ENCODE results near the gene CCDC137. TPM values are rescaled to one million over a fixed set of nuclear protein-coding genes. Genes with fewer than 3 reads are reported as not detected.
A peak's percentile ranks its signal among the peaks of the same experiment; 100 is the strongest.

CCDC137 gene
- total and polyA plus RNA-seq, 2 of the 13 experiments (the other 11 are each of a cell fraction or from before 2014, with no cell fraction given), result 14.6 to 39.1 TPM

- no peak for TF ChIP-seq TERF1 (CRISPR knock-in tag; IDR thresholded peaks at IDR 0.05)
- TF ChIP-seq ZNF414 (CRISPR knock-in tag; IDR thresholded peaks at IDR 0.05), result no peak
- no peak for TF ChIP-seq ATF6 (CRISPR knock-in tag; conservative IDR thresholded peaks at IDR 0.05)
- no peak for TF ChIP-seq ZNF329 (CRISPR knock-in tag; IDR thresholded peaks at IDR 0.05; ENCODE audit: low read depth)
- TF ChIP-seq KLF12 (CRISPR knock-in tag; IDR thresholded peaks at IDR 0.05; ENCODE audit: borderline replicate concordance), result no peak
- no peak for TF ChIP-seq PRMT3 (CRISPR knock-in tag; IDR thresholded peaks at IDR 0.05; ENCODE audit: borderline replicate concordance, low read depth)
- no peak for TF ChIP-seq KLF13 (CRISPR knock-in tag; IDR thresholded peaks at IDR 0.05)
- TF ChIP-seq ZNF577 (CRISPR knock-in tag; IDR thresholded peaks at IDR 0.05; ENCODE audit: borderline replicate concordance, low read depth), result no peak
- TF ChIP-seq ZNF331 (CRISPR knock-in tag; IDR thresholded peaks at IDR 0.05), result no peak
- no peak for TF ChIP-seq ZNF839 (CRISPR knock-in tag; IDR thresholded peaks at IDR 0.05; ENCODE audit: borderline replicate concordance)
- TF ChIP-seq FOXK2 (IDR thresholded peaks at IDR 0.05), result no peak
- TF ChIP-seq ZNF687 (CRISPR knock-in tag; IDR thresholded peaks at IDR 0.05), result peak; percentile 21; the same call in 1 of the 2 replicates
- no peak for TF ChIP-seq NFE2 (CRISPR knock-in tag; IDR thresholded peaks at IDR 0.05)
- no peak; the same call in 1 of the 2 replicates for TF ChIP-seq KDM5B (CRISPR knock-in tag; IDR thresholded peaks at IDR 0.05; ENCODE audit: borderline replicate concordance)
- no peak for TF ChIP-seq SIX1 (CRISPR knock-in tag; IDR thresholded peaks at IDR 0.05; ENCODE audit: borderline replicate concordance)
- TF ChIP-seq HOXA7 (CRISPR knock-in tag; IDR thresholded peaks at IDR 0.05), result no peak
- peak; percentile 29; the same call in 1 of the 2 replicates for TF ChIP-seq RXRB (CRISPR knock-in tag; IDR thresholded peaks at IDR 0.05; ENCODE audit: borderline replicate concordance)
- no peak for TF ChIP-seq ISL2 (CRISPR knock-in tag; IDR thresholded peaks at IDR 0.05)
- TF ChIP-seq IRF2 (CRISPR knock-in tag; IDR thresholded peaks at IDR 0.05), result 0 out of 2 replicates have a peak, but pooled peaks have one; percentile 41
- TF ChIP-seq ZNF703 (CRISPR knock-in tag; IDR thresholded peaks at IDR 0.05; ENCODE audit: borderline replicate concordance), result no peak
Measured at GRCh38 chr17:81651692-81652091, 14.8 kb upstream of the CCDC137 start (continued).
